Hepatocyte (in vitro differentiated cells): ENCODE data around the gene HRH1. TPM values are rescaled to one million over a fixed set of nuclear protein-coding genes. Genes with fewer than 3 reads are reported as not detected.

Source experiments
- DNase-seq: peaks from one replicate; pipeline ENCODE4 v3.0.0-alpha.2; 2016; ENCODE audit warnings: low spot score
- H2AFZ ChIP-seq: fragments of 200-600 bp; sonication (generic); 2 replicates; pipeline ENCODE4 v1.6.0; 2016; ENCODE audit warnings: antibody characterized with exemption, mild to moderate bottlenecking
- H3K27ac ChIP-seq: fragments of 200-600 bp; sonication (generic); 2 replicates; pipeline ENCODE4 v1.5.1; 2016; ENCODE audit warnings: mild to moderate bottlenecking
- H3K27me3 ChIP-seq: fragments of 200-600 bp; sonication (generic); 2 replicates; pipeline ENCODE4 v1.6.1; 2016
- H3K36me3 ChIP-seq: fragments of 200-600 bp; sonication (generic); replicated peaks from 2 replicates; pipeline ENCODE4 v1.5.1; 2016; ENCODE audit warnings: low read depth; ENCODE audit not compliant: insufficient read depth
- H3K4me1 ChIP-seq: fragments of 200-600 bp; sonication (generic); 2 replicates; pipeline ENCODE4 v1.5.1; 2016; ENCODE audit warnings: mild to moderate bottlenecking, moderate library complexity; ENCODE audit not compliant: insufficient read depth
- H3K4me2 ChIP-seq: fragments of 200-600 bp; sonication (generic); 2 replicates; pipeline ENCODE4 v1.6.0; 2016
- H3K4me3 ChIP-seq: fragments of 200-600 bp; sonication (generic); 2 replicates; pipeline ENCODE4 v1.5.1; 2016; ENCODE audit warnings: mild to moderate bottlenecking
- H3K79me2 ChIP-seq: fragments of 200-600 bp; sonication (generic); 2 replicates; pipeline ENCODE4 v1.6.0; 2017; ENCODE audit warnings: mild to moderate bottlenecking
- H3K9me2 ChIP-seq: fragments of 200-600 bp; sonication (generic); replicated peaks from 2 replicates; pipeline ENCODE4 v1.6.0; 2017; ENCODE audit warnings: mild to moderate bottlenecking; ENCODE audit not compliant: insufficient read depth
- H3K9me3 ChIP-seq: fragments of 200-600 bp; sonication (generic); 2 replicates; pipeline ENCODE4 v1.5.1; 2016; ENCODE audit warnings: low read depth, mild to moderate bottlenecking
- H4K20me1 ChIP-seq: fragments of 200-600 bp; sonication (generic); 2 replicates; pipeline ENCODE4 v1.6.0; 2016; ENCODE audit warnings: mild to moderate bottlenecking; ENCODE audit not compliant: insufficient read depth, poor library complexity, severe bottlenecking
- EZH2 ChIP-seq: fragments of 200-600 bp; sonication (generic); IDR thresholded peaks from 2 replicates; pipeline ENCODE4 v1.6.1; 2016; ENCODE audit warnings: antibody characterized with exemption, mild to moderate bottlenecking, borderline replicate concordance
- EZH2phosphoT487 ChIP-seq: fragments of 200-600 bp; sonication (generic); IDR thresholded peaks from one replicate; pipeline ENCODE4 v1.6.1; 2018; ENCODE audit warnings: antibody characterized with exemption, mild to moderate bottlenecking, low read depth, moderate library complexity; ENCODE audit not compliant: unreplicated experiment, severe bottlenecking
- WGBS: methylation state at CpG from one replicate; pipeline ENCODE4 v1.1.6; 2016; ENCODE audit warnings: low lambda C conversion rate; ENCODE audit errors: missing lambda C conversion rate; 5-methylcytosine and 5-hydroxymethylcytosine counted together
- polyA plus RNA-seq: library from polyadenylated mRNA; unstranded; fragments of >200 nt; fragmentation: Nextera tagmentation; extraction: Ambion mirVana; gene quantifications from 2 replicates; pipeline ENCODE4 v1.2.1, GENCODE V29; 2016
- total RNA-seq: library from RNA; depleted of rRNA; stranded (reverse); fragments of >200 nt; gene quantifications from 2 replicates; pipeline ENCODE4 v1.2.3, GENCODE V29; 2014
- TF ChIP-seq, protein P1 (sequence below): fragments of 200-600 bp; sonication (generic); IDR thresholded peaks from 2 replicates; pipeline ENCODE4 v1.5.1; 2016; ENCODE audit warnings: antibody characterized with exemption, mild to moderate bottlenecking; ENCODE audit not compliant: poor library complexity

Gene HRH1
- total and polyA plus RNA-seq, 2 experiments from 2014 or later = 3.3 to 5.1 TPM

DNA sequence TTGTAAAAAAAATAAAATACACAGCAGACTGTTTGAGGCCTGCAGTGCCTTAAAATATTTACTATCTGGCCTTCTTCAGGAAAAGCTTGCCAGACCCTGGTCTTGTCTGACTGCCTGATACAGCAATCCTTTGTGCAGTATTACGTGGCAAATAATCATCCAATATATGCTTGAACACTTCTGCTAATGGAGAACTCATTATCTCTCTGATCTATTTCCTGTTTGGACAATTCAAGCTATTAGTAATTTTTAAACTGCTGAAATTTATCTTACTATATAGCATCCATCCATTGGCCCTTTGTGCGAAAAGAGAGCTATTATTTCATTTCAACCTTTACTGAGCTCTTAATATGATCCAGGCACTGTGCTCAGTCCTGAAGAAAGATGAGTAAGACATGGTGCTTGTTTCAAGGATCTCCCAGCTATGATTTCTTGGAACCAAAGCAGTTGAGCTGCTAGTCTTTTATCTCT lies 133.8 kb downstream of the HRH1 start:
- peaks cover 16% of the 10 kb centered on the region for H3K4me1 ChIP-seq
- TF ChIP-seq EZH2phosphoT487 (no peak), EZH2 (no peak)
- TF ChIP-seq, protein P1, sequence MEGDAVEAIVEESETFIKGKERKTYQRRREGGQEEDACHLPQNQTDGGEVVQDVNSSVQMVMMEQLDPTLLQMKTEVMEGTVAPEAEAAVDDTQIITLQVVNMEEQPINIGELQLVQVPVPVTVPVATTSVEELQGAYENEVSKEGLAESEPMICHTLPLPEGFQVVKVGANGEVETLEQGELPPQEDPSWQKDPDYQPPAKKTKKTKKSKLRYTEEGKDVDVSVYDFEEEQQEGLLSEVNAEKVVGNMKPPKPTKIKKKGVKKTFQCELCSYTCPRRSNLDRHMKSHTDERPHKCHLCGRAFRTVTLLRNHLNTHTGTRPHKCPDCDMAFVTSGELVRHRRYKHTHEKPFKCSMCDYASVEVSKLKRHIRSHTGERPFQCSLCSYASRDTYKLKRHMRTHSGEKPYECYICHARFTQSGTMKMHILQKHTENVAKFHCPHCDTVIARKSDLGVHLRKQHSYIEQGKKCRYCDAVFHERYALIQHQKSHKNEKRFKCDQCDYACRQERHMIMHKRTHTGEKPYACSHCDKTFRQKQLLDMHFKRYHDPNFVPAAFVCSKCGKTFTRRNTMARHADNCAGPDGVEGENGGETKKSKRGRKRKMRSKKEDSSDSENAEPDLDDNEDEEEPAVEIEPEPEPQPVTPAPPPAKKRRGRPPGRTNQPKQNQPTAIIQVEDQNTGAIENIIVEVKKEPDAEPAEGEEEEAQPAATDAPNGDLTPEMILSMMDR = no peak
- H3K9me2 ChIP-seq = no peaks in the 10 kb centered on the region

GRCh38 chr3:11288786-11289637 lies 134.7 kb downstream of the HRH1 start:
- Histone ChIP-seq H3K27ac (peak overlapping the region; percentile 84), H2AFZ (no peak overlapping the region)
- 61% methylated on average over 7 of the region's 7 CpGs for WGBS

More for the DNA sequence above, 133.8 kb downstream of the HRH1 start:
- H2AFZ ChIP-seq = no peak overlapping the region
- peak overlapping the region; percentile 12 for H3K4me2 ChIP-seq
- no peak for DNase-seq
- no peaks in the 10 kb centered on the region for H4K20me1 ChIP-seq
- peak overlapping the region; percentile 84 for H3K27ac ChIP-seq
- H3K27me3 ChIP-seq = no peaks in the 10 kb centered on the region
- WGBS = 57% methylated on average over 2 of the region's 2 CpGs
- no peak overlapping the region for H3K4me3 ChIP-seq
- peaks cover 7% of the 10 kb centered on the region for H3K79me2 ChIP-seq
- no peaks in the 10 kb centered on the region for H3K9me3 ChIP-seq
- no peaks in the 10 kb centered on the region for H3K36me3 ChIP-seq

DNA sequence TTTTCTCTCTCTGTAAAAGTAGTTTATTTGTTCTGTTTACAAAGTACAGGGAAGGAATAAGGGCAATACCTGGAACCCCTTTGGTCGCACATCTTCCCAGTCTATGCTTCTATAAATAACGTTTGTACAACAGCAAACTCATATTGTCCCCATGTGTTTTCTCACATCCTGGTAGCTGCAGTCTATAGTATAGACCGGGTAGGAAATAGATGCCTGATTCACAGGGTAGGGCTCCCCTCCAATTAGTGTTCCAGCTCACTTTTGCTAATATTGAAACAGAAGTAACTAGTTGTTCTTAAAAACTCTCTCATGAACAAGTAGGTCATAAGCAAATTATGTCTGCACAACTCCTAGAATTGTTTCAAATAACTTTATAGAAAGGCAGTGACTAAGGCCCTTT lies 135.6 kb downstream of the HRH1 start:
- no peak overlapping the region for H3K4me3 ChIP-seq
- no peak overlapping the region for H3K4me2 ChIP-seq
- peak overlapping the region; percentile 84 for H3K27ac ChIP-seq
- no peak for TF ChIP-seq EZH2
- TF ChIP-seq, protein P1 = no peak
- TF ChIP-seq EZH2phosphoT487 = no peak
- DNase-seq = no peak
- WGBS = 91% methylated on average over 3 of the region's 3 CpGs
- no peak overlapping the region for H2AFZ ChIP-seq
- H4K20me1 ChIP-seq = no peaks in the 10 kb centered on the region
- H3K36me3 ChIP-seq = no peaks in the 10 kb centered on the region
- H3K9me2 ChIP-seq = no peaks in the 10 kb centered on the region
- H3K27me3 ChIP-seq = no peaks in the 10 kb centered on the region
- H3K9me3 ChIP-seq = no peaks in the 10 kb centered on the region
- H3K4me1 ChIP-seq = peaks cover 16% of the 10 kb centered on the region
- H3K79me2 ChIP-seq = no peaks in the 10 kb centered on the region

More at GRCh38 chr3:11288786-11289637, 134.7 kb downstream of the HRH1 start:
- Histone ChIP-seq H3K9me2 (no peaks in the 10 kb centered on the region), H4K20me1 (no peaks in the 10 kb centered on the region), H3K9me3 (no peaks in the 10 kb centered on the region), H3K4me1 (peaks cover 16% of the 10 kb centered on the region), H3K4me3 (no peak overlapping the region), H3K4me2 (peak overlapping the region; percentile 12), H3K36me3 (no peaks in the 10 kb centered on the region), H3K79me2 (peaks cover 2% of the 10 kb centered on the region), H3K27me3 (no peaks in the 10 kb centered on the region)
- TF ChIP-seq, protein P1 = no peak
- TF ChIP-seq EZH2 = no peak
- TF ChIP-seq EZH2phosphoT487 = no peak
- DNase-seq = peak; percentile 47
